Spleen (tissue), 7 donors: ENCODE data around the gene PHC2.
A peak's percentile ranks its signal among the peaks of the same experiment; 100 is the strongest.

Experiments
- POLR2AphosphoS5 ChIP-seq, 3 donors: sonication (generic); formaldehyde crosslinking; IDR thresholded peaks; one replicate each; pipeline ENCODE4 v1.5.1; 2017; ENCODE audit warnings: antibody characterized with exemption in 3 of 3
- TF ChIP-seq, protein P1 (sequence below), 11 experiments: fragments of 200-600 bp in 7 of 11; fragments of 450-650 bp in 4 of 11; sonication (generic) in 4 of 11; IDR thresholded peaks in 8 of 11; conservative IDR thresholded peaks in 3 of 11; 1 replicate in 7 of 11; 2 replicates in 4 of 11; pipeline versions ENCODE4 v1.4.0 to v1.8.0; 2016 to 2021; ENCODE audit warnings: antibody characterized with exemption in 11 of 11, inconsistent platforms in 4 of 11, mild to moderate bottlenecking in 1 of 11
- donor health status: DM: no; HTN: no; CAD: no; lungs with moderate emphysema.
- donor health status: DM: no; HTN: no; CAD: no.
- donor health status: DM: no; HTN: no; CAD: no.

DNA sequence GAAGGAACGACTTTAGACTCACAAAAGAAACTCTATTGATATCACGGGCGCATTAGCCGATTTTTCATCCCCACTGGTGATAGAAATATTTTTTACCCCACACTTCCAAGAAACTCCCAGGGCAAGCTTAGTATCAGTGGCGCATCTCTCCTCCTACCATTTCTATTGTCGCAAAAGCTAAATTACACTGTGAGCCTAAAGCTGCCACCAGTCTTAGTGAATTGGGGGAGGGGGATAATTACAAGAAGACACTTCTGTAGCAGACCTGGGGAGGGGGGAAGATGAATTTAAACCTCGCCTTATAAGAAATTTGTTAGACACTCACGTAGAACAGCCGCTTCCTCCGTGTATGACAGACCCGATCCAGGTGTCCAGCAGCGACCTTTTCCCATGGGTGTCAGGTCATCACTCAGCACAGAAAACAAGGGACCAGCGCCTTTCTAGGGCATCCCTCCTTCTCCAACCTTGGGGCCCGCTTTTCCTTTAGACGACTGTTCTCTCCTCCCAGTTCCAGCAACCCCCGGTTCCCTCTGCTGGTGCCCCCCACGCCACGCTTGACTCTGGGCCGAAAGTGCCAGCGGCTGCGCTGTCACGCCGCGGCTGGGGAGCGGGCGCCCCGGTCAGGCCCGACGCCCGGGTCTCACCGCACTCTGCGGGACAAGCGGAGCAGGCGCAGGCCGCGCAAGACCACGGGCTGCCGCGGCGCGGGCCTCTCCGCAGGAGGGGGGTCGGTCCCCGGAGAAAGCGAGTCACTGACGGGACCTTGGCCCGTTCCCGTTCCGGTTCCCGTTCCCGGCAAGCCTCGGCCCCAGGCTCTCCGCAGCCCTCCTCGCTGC is 821 bp downstream of the PHC2 start:
- TF ChIP-seq, protein P1, sequence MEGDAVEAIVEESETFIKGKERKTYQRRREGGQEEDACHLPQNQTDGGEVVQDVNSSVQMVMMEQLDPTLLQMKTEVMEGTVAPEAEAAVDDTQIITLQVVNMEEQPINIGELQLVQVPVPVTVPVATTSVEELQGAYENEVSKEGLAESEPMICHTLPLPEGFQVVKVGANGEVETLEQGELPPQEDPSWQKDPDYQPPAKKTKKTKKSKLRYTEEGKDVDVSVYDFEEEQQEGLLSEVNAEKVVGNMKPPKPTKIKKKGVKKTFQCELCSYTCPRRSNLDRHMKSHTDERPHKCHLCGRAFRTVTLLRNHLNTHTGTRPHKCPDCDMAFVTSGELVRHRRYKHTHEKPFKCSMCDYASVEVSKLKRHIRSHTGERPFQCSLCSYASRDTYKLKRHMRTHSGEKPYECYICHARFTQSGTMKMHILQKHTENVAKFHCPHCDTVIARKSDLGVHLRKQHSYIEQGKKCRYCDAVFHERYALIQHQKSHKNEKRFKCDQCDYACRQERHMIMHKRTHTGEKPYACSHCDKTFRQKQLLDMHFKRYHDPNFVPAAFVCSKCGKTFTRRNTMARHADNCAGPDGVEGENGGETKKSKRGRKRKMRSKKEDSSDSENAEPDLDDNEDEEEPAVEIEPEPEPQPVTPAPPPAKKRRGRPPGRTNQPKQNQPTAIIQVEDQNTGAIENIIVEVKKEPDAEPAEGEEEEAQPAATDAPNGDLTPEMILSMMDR (IDR thresholded peaks at IDR 0.05 in 8 of 11, conservative IDR thresholded peaks at IDR 0.05 in 3 of 11), result no peak
- peak in 1 of 3 donors; percentile 14 for TF ChIP-seq POLR2AphosphoS5 (IDR thresholded peaks at IDR 0.05)
